WTC11 (cell line): ENCODE data around the gene ST6GALNAC6.

Source experiments
- CREB1 ChIP-seq: sonication (generic); formaldehyde crosslinking; IDR thresholded peaks from 2 replicates; pipeline ENCODE4 v1.8.0; 2023; ENCODE audit warnings: mild to moderate bottlenecking, missing genetic modification reagents
- ELF4 ChIP-seq: sonication (generic); formaldehyde crosslinking; IDR thresholded peaks from 2 replicates; pipeline ENCODE4 v1.8.1; 2022; ENCODE audit warnings: low read depth, mild to moderate bottlenecking, moderate library complexity, missing genetic modification reagents
- NFYB ChIP-seq: sonication (generic); formaldehyde crosslinking; conservative IDR thresholded peaks from 2 replicates; pipeline ENCODE4 v1.8.0; 2022; ENCODE audit warnings: low read depth, missing genetic modification reagents
- ZNF232 ChIP-seq: sonication (generic); formaldehyde crosslinking; IDR thresholded peaks from 2 replicates; pipeline ENCODE4 v1.8.0; 2022; ENCODE audit warnings: mild to moderate bottlenecking, missing genetic modification reagents
- TF ChIP-seq, protein P1 (sequence below): fragments of 200-600 bp; IDR thresholded peaks from 2 replicates; pipeline ENCODE4 v1.8.0; 2022; ENCODE audit warnings: antibody characterized with exemption
- TF ChIP-seq, protein P2 (sequence below): sonication (generic); formaldehyde crosslinking; IDR thresholded peaks from 2 replicates; pipeline ENCODE4 v1.8.0; 2022; ENCODE audit warnings: mild to moderate bottlenecking, missing genetic modification reagents

- TF ChIP-seq ELF4 (CRISPR knock-in tag) (no peak), NFYB (CRISPR knock-in tag) (no peak), ZNF232 (no peak), CREB1 (no peak)
- TF ChIP-seq, protein P1, sequence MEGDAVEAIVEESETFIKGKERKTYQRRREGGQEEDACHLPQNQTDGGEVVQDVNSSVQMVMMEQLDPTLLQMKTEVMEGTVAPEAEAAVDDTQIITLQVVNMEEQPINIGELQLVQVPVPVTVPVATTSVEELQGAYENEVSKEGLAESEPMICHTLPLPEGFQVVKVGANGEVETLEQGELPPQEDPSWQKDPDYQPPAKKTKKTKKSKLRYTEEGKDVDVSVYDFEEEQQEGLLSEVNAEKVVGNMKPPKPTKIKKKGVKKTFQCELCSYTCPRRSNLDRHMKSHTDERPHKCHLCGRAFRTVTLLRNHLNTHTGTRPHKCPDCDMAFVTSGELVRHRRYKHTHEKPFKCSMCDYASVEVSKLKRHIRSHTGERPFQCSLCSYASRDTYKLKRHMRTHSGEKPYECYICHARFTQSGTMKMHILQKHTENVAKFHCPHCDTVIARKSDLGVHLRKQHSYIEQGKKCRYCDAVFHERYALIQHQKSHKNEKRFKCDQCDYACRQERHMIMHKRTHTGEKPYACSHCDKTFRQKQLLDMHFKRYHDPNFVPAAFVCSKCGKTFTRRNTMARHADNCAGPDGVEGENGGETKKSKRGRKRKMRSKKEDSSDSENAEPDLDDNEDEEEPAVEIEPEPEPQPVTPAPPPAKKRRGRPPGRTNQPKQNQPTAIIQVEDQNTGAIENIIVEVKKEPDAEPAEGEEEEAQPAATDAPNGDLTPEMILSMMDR = peak; percentile 96
- TF ChIP-seq, protein P2, sequence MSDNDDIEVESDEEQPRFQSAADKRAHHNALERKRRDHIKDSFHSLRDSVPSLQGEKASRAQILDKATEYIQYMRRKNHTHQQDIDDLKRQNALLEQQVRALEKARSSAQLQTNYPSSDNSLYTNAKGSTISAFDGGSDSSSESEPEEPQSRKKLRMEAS (CRISPR knock-in tag) = no peak
Observed at GRCh38 chr9:127942216-127943010, 43.0 kb upstream of the ST6GALNAC6 start.
